ENCODE measurements around the gene SYT7.

The SYT7 gene, protein sequence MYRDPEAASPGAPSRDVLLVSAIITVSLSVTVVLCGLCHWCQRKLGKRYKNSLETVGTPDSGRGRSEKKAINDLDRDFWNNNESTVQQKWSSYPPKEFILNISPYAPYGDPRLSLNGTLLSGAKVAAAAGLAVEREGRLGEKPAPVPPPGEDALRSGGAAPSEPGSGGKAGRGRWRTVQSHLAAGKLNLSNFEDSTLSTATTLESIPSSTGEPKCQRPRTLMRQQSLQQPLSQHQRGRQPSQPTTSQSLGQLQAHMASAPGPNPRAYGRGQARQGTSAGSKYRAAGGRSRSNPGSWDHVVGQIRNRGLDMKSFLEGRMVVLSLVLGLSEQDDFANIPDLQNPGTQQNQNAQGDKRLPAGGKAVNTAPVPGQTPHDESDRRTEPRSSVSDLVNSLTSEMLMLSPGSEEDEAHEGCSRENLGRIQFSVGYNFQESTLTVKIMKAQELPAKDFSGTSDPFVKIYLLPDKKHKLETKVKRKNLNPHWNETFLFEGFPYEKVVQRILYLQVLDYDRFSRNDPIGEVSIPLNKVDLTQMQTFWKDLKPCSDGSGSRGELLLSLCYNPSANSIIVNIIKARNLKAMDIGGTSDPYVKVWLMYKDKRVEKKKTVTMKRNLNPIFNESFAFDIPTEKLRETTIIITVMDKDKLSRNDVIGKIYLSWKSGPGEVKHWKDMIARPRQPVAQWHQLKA

DNA sequence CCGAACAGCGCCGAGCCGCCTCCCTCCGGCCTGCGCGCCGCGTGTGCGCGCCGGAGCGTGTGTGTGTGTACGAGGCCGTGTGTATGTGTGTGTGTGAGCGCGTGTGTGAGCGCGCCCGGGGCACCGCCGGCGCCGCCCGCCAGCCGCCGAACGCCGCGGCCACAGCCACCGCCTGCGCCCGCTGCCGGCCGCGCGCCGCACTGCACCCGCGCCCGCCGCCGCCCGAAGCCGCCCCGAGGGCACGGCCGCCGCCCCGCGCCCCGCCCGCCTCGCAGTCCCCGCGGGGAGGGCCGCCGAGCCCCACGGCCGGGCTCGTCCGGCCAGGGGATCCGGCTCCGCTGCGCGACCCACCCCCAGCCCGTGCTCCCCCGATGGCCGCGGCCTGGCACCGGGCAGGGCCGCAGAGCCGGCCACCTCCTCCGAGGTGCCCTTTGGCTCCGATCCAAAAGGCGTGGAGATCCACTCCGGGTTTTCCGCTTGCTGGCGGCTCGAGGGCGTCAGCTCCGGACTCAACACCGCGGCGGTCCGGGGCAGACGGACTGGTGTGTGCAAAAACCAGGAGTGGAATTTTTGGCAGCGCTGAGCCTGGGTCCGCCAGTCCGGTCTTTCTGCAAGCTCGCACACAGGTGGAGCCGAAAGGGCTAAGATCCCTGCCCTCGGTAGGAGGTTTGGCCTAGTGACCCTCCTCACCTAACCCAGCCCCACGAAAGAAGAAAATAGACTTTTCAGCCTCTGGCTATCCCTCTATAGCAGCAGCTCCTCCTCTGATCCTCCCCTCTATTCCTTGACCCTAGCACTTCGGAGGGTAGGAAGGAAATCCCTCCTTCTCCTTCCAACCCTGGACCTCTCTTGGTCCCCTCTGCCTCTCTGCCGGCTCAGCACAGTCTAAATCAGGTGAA lies at the start of gene SYT7:
TSS of gene SYT7 (minus strand) at position 47 of the 899 bp plus-strand sequence. CDS start 256 bp downstream, outside the sequence.
- DNase-seq = peak; percentile 83

GRCh38 chr11:61630089-61630488 lies 49.2 kb upstream of the SYT7 start:
- DNase-seq = no peak

DNA sequence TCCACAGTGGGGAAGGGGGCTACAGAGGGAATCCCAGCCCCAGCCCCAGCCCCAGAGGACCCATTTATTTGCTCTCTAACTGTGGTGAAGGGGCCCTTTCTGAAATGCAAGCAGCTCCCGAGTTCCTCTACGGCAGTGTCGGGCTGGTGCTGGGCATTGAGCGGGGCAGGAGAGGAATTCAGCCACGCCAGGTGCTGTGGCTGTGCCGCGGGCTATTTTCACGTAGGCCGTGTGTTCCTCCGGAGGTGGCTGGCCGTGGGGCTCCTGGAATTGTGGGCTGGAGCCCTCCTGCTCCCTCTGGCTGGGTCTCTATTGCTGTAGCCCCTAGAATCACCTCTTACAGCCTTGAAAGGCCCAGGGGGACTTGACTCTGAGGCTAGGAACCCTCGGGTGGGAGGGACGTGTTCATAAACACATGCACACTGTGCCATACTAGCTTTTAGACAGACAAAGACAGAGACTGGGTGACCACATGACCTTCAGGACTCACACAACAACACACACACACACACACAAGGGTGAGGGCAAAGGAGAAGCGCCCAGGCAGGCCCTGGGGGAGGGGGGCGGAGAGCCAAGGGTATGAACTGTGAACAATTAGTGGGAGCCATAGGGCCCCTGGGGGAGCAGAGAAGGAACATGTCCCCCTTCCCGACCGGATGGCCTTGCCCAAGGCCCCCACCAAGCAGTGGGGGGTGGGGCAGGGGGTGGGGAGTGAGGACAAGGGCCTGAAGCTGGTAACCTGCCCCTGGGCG lies 48.4 kb upstream of the SYT7 start:
- DNase-seq = no peak

DNA sequence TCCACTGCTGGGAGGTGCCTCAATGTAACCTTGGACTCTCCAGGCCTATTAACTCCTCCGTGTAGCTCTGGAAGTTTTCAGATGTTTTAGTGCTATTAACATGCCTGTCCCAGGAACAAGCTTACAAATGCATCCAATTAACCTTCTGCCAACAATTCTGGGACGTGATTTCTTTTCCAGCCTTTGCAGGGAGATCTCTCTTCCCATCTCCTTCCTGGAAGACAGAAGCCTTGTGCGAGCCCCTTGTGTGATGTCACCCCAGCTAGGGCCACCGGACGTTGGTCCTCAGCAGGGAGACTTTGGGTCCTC lies 47.7 kb upstream of the SYT7 start:
- DNase-seq = no peak

DNA sequence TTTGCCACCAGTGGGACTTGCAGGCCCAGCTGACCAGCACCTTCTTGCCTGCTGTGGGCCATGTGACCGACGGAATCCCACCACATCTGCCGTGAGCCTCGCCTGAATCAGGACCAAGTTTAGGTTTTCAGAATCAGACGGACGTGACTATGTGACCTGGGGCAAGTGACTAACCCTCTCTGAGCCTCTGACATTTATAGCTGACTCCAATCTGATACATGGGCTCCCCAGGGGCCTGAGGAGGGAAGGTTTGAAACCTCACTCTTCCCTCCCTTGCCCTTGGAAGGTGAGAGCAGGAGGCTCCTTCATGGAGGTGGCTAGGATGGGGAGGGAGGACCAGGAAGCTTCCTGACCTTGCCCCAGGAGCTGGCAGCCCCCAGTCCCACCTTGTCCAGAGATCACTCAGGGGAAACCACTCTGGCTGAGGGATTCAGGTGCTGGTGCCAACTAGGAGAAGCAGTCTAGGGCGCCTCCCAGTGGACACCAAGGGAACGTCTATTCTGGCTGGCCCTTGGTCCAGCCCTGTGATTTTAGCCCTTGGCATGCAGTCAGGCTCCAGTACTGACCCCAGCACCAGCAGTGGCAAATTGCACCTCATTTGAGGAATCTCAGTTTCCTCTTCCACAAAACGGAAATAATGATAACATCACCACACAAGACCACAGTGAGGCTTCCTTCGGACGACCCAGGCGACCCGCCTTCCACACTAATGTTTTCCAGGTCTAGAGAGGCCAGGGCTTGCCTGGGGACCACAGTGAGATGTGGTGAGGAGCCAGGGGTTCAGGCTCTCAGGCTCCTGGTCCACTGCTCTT lies 47.2 kb upstream of the SYT7 start:
- peak; percentile 59 for DNase-seq

DNA sequence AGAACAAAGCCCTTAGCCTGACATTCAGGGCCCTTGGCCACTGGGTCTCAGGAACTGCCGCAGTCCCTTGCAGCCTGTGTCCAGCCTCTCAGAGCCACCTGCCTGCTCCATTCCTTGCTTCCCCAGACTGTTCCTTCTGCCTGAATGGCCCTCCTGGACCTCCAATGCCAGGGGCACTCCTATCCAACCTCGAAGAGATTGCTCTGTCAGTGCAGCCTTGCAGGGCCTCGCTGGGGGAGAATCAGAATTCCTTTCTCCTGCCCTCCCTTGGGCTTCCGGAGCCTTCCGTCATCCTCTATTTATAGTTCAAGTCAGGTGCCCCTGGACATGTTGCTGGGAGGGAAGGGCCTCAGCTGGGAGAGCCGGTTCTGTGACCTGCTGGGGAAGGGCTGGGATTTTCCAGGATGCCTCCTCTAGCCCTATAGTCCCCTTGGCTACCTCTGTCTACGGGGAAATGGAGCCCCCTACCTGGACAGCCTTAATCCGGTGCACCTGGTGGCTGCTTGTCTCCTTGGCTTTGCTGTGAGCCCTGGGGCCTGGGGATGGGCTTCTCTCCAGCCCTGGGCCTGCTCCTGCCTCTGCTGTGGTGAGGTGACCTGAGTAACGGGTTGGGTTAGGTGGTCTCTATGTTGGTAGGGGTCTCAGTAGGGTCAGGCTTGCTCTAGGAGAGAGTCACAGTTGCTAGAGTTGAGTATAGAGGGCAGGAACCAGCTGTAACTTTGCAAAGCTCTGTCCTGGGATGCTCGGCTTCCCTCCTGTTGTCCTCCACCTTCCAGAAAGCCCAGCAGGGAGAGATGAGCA lies 45.9 kb upstream of the SYT7 start:
- peak; percentile 55 for DNase-seq

- DNase-seq = no peak
Observed at GRCh38 chr11:61625525-61625924, 44.6 kb upstream of the SYT7 start.

DNA sequence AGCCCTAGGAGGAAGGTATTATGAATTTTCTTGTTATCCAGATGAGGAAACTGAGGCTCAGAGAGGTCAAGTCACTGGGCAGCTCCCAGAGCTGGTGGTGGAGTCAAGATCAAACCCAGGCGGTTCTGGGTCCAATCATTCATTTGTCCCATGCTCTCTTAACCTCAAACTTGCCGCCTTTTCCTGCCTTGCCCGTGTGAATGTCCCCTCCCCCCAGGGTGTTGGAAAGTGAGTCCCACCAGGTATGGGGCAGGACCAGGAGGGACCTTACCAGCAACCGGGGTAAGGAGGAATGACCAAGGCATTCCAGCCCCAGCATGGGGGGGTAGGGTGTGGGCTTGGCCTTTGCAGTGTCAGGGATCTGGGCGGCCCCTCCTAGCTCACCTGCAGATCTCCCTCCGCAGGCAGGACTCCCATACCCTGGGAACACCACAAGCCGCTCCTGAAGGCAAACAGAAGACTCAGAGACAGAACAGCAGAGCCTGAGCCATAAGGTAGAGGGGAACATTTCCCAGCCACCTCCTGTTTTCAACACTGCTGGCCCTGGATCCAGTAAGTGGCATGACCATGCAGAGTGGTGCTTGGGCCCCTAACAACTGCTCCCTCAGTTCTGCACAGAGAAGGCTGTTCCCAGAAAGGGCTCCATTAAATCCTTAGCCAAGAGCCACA lies 41.2 kb upstream of the SYT7 start:
- DNase-seq = no peak

GRCh38 chr11:61619471-61620226 lies 38.8 kb upstream of the SYT7 start:
- DNase-seq = no peak

- no peak for DNase-seq
Observed at GRCh38 chr11:61618978-61619377, 38.1 kb upstream of the SYT7 start.

DNA sequence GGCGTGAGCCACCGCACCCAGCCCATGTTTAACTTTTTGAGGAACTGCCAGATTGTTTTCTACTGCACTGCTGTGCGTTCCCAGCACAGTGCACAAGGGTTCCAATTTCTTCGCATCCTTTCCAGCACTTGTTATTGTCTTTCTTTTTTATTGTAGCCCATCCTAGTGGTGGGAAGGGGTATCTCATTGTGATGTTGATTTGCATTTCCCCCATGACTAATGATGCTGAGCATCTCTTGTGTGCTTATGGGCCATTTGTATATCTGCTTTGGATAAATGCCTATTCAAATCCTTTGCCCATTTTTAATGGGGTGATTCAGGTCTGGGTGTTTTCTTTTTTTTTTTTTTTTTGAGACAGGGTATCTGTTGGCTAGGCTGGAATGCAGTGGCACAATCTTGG lies 36.6 kb upstream of the SYT7 start:
- DNase-seq = no peak

- no peak for DNase-seq
Observed at GRCh38 chr11:61616434-61616833, 35.6 kb upstream of the SYT7 start.

GRCh38 chr11:61614782-61615181 lies 33.9 kb upstream of the SYT7 start:
- DNase-seq = peak; percentile 10

DNA sequence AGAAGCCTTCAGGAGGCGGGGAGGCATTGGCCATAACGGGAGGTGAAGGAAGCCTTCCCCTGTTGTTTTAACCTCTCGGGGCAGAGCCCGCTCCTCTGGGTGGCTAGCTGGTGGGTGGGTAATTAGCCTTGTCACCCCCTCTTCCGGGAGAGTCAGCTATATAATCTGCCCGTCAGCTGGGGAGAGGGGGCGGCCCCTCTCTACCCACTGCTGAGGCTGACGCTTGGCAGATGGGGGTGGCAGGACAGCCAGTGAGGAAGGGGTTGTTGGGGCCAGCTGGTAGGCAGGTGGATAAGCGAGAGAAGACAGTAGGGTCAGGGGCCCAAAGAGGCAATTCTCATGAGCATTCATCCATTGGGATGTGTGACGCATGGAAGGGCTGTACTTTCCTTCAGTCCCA lies 33.0 kb upstream of the SYT7 start:
- DNase-seq = no peak

DNA sequence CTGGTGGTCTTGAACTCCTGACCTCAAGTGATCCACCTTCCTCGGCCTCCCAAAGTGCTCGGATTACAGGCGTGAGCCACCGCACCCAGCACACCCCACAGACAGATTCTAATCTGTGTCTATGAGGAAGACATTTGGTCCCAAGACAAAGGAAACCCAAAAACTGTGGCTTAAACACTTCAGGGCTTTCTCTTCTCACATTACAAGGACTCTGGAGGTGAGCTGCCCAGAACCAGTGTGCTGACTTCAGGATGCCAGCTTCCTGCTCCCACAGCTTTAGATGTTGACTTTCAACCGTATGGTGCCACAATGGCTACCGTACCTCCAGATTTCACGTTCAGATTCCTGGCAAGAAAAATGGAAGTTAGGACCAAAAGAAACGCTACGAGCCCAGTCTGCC lies 32.2 kb upstream of the SYT7 start:
- DNase-seq = no peak

- DNase-seq = no peak
Observed at GRCh38 chr11:61611309-61611708, 30.4 kb upstream of the SYT7 start.

DNA sequence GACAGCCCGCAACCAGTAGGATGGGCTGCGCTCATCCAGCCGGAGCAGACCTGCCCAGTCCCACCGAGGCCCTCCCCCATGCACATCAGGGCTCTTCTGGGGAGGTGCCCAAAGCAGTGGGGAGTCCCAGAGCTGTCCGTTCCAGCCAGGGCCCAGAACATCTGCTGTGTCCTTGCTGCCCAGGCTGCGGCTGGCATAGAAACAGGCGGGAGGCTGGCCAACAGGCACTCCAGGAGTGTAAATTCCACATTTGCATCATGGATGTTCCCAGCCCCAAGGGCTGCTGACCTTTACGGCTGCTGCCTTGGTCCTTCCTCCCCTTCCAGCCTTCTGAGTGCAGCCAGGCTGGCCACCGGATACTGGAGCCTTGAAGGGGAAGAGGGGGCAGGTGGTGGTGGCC lies 30.0 kb upstream of the SYT7 start:
- DNase-seq = no peak

DNA sequence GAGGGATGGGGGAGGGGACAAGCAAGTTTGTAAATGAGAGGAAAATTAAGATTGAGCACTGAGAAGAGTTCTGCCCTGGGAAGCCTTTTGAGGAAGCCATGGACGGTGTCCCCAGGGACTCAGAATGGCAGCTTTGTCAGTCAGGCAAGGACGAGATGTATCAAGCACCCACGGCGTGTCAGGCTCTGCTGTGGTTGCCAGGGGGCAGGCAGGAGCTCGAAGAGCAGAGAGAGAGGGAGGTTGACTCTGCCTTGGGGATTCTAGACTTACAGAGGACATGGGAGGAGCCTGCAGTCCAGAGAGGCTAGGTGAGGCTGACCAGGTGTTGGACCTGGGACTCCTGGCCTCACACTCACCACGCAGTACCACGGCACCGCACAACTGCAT lies 29.1 kb upstream of the SYT7 start:
- DNase-seq = no peak
